ENCODE measurements around the gene DDX1.

DNA sequence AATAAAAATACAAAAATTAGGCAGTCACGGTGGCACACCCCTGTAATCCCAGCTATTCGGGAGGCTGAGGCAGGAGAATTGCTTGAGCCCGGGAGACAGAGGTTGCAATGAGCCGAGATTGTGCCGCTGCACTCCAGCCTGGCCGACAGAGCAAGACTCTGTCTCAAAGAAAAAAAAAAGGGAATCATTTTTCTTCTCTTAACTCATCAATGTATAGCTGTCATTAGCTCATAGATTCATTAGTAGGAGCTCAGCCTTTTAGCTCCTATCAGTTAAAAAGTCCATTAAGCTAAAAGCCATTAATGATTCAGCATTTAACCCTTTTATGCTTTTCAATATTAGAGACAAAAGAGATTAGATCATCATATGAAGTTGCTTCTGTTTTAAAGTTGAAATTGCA lies 24.8 kb upstream of the DDX1 start:
- no peak for TF ChIP-seq EZH2 (IDR thresholded peaks at IDR 0.05)
- TF ChIP-seq, protein P1, sequence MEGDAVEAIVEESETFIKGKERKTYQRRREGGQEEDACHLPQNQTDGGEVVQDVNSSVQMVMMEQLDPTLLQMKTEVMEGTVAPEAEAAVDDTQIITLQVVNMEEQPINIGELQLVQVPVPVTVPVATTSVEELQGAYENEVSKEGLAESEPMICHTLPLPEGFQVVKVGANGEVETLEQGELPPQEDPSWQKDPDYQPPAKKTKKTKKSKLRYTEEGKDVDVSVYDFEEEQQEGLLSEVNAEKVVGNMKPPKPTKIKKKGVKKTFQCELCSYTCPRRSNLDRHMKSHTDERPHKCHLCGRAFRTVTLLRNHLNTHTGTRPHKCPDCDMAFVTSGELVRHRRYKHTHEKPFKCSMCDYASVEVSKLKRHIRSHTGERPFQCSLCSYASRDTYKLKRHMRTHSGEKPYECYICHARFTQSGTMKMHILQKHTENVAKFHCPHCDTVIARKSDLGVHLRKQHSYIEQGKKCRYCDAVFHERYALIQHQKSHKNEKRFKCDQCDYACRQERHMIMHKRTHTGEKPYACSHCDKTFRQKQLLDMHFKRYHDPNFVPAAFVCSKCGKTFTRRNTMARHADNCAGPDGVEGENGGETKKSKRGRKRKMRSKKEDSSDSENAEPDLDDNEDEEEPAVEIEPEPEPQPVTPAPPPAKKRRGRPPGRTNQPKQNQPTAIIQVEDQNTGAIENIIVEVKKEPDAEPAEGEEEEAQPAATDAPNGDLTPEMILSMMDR (IDR thresholded peaks at IDR 0.05), result no peak
- TF ChIP-seq EZH2phosphoT487 (IDR thresholded peaks at IDR 0.05), result no peak

Data from neural progenitor cell (in vitro differentiated cells).